Activated CD4-positive, alpha-beta memory T cell treated with anti-CD3 and anti-CD28 coated beads for 36 hours (primary cell): ENCODE data around the gene TEAD4. TPM values are rescaled to one million over a fixed set of nuclear protein-coding genes. Genes with fewer than 3 reads are reported as not detected.

Experiments used
- CTCF ChIA-PET: fragments of 350-600 bp; sonication (Branson Sonifier 250); formaldehyde crosslinking; loops from one replicate; lab custom pipeline; 2021; ENCODE audit warnings: antibody characterized with exemption, inconsistent platforms; lab: Charles Lee
- POLR2A ChIA-PET: fragments of 350-600 bp; sonication (Branson Sonifier 250); formaldehyde crosslinking; loops from one replicate; lab custom pipeline; 2021; ENCODE audit warnings: antibody characterized with exemption; lab: Charles Lee
- DNase-seq: peaks from one replicate; pipeline ENCODE4 v3.0.0-alpha.2; 2020
- H3K27ac Mint-ChIP-seq: one replicate; pipeline ENCODE4 v1.8.0; 2021; ENCODE audit warnings: mixed read lengths
- H3K27me3 Mint-ChIP-seq: one replicate; pipeline ENCODE4 v1.8.0; 2021; ENCODE audit warnings: mixed read lengths
- H3K36me3 Mint-ChIP-seq: one replicate; pipeline ENCODE4 v1.8.0; 2021; ENCODE audit warnings: mixed read lengths
- H3K4me1 Mint-ChIP-seq: one replicate; pipeline ENCODE4 v1.8.0; 2021; ENCODE audit warnings: low read depth, mixed read lengths
- H3K4me3 Mint-ChIP-seq: one replicate; pipeline ENCODE4 v1.8.0; 2021; ENCODE audit warnings: mild to moderate bottlenecking, mixed read lengths
- H3K9me3 Mint-ChIP-seq: one replicate; pipeline ENCODE4 v1.8.0; 2021; ENCODE audit warnings: mixed read lengths
- intact Hi-C: fragments of 100-400 bp; cut with micrococcal nuclease; formaldehyde crosslinking; loops from one replicate; pipeline ENCODE4 v1.15.1; 2023
- total RNA-seq, 2 experiments: library from RNA; stranded (reverse); gene quantifications; one replicate each; pipeline ENCODE4 v1.2.3, GENCODE V29; 2021

TEAD4 gene
- total RNA-seq, 2 experiments from 2014 or later = 3.2 to 3.8 TPM

- Mint-ChIP-seq H3K27ac (no peak overlapping the region), H3K36me3 (no peaks in the 10 kb centered on the region), H3K4me3 (no peak overlapping the region), H3K4me1 (no peaks in the 10 kb centered on the region), H3K9me3 (no peaks in the 10 kb centered on the region), H3K27me3 (no peaks in the 10 kb centered on the region)
- DNase-seq = no peak
- intact Hi-C loops = no loop called here
- ChIA-PET CTCF (interaction anchor here (1.4 kb wide), 1 partner anchor 19 kb away, joined by 3 read pairs; no protein-coding TSS in a partner anchor), POLR2A (no interaction called here)
These were observed 63.8 kb downstream of the TEAD4 start for GRCh38 chr12:3022961-3023360.

- Mint-ChIP-seq H3K27me3 (peaks cover 1% of the 10 kb centered on the region), H3K36me3 (no peaks in the 10 kb centered on the region), H3K4me1 (no peaks in the 10 kb centered on the region), H3K4me3 (no peak overlapping the region), H3K27ac (no peak overlapping the region), H3K9me3 (no peaks in the 10 kb centered on the region)
- DNase-seq = no peak
- intact Hi-C loops = no loop called here
- ChIA-PET POLR2A (no interaction called here), CTCF (no interaction called here)
These were observed 68.9 kb downstream of the TEAD4 start for GRCh38 chr12:3028108-3028507.

GRCh38 chr12:3030821-3031429, 71.7 kb downstream of the TEAD4 start:
- ChIA-PET CTCF (no interaction called here), POLR2A (no interaction called here)
- Mint-ChIP-seq H3K9me3 (no peaks in the 10 kb centered on the region), H3K4me1 (no peaks in the 10 kb centered on the region), H3K4me3 (no peak overlapping the region), H3K36me3 (no peaks in the 10 kb centered on the region), H3K27ac (no peak overlapping the region), H3K27me3 (peaks cover 3% of the 10 kb centered on the region)
- DNase-seq = no peak
- intact Hi-C loops = loop anchor here (5.0 kb wide), 1 partner anchor 184 kb away; no protein-coding TSS in a partner anchor

GRCh38 chr12:3032161-3032560, 73.0 kb downstream of the TEAD4 start:
- H3K9me3 Mint-ChIP-seq = no peaks in the 10 kb centered on the region
- H3K36me3 Mint-ChIP-seq = no peaks in the 10 kb centered on the region
- peaks cover 3% of the 10 kb centered on the region for H3K27me3 Mint-ChIP-seq
- no peaks in the 10 kb centered on the region for H3K4me1 Mint-ChIP-seq
- H3K4me3 Mint-ChIP-seq = no peak overlapping the region
- CTCF ChIA-PET = interaction anchor here (0.6 kb wide), 1 partner anchor 165 kb away, joined by 3 read pairs; no protein-coding TSS in a partner anchor
- no peak for DNase-seq
- intact Hi-C loops = loop anchor here (5.0 kb wide), 1 partner anchor 185 kb away; no protein-coding TSS in a partner anchor
- POLR2A ChIA-PET = no interaction called here
- no peak overlapping the region for H3K27ac Mint-ChIP-seq

- Mint-ChIP-seq H3K36me3 (no peaks in the 10 kb centered on the region), H3K9me3 (no peaks in the 10 kb centered on the region), H3K4me1 (no peaks in the 10 kb centered on the region), H3K27me3 (peaks cover 3% of the 10 kb centered on the region), H3K27ac (no peak overlapping the region), H3K4me3 (no peak overlapping the region)
- intact Hi-C loops = loop anchor here (5.0 kb wide), 1 partner anchor 186 kb away; no protein-coding TSS in a partner anchor
- CTCF ChIA-PET = interaction anchor here (0.6 to 2.6 kb wide), 3 partner anchors 89 to 180 kb away, joined by 3 to 11 read pairs (median 5); no protein-coding TSS in a partner anchor
- POLR2A ChIA-PET = no interaction called here
- DNase-seq = no peak
These were observed 73.8 kb downstream of the TEAD4 start for GRCh38 chr12:3032770-3033538.

- Mint-ChIP-seq H3K27ac (no peak overlapping the region), H3K36me3 (no peaks in the 10 kb centered on the region), H3K4me1 (no peaks in the 10 kb centered on the region), H3K4me3 (no peak overlapping the region), H3K27me3 (peaks cover 3% of the 10 kb centered on the region), H3K9me3 (no peaks in the 10 kb centered on the region)
- ChIA-PET POLR2A (no interaction called here), CTCF (interaction anchor here (2.0 to 2.6 kb wide), 2 partner anchors 89 to 181 kb away, joined by 5 to 11 read pairs; no protein-coding TSS in a partner anchor)
- DNase-seq = no peak
- intact Hi-C loops = loop anchor here (5.0 kb wide), 1 partner anchor 186 kb away; no protein-coding TSS in a partner anchor
These were observed 74.3 kb downstream of the TEAD4 start for GRCh38 chr12:3033539-3033867.

- H3K27me3 Mint-ChIP-seq = peaks cover 3% of the 10 kb centered on the region
These were observed 75.0 kb downstream of the TEAD4 start for GRCh38 chr12:3034067-3034750.

GRCh38 chr12:3035171-3035570, 76.0 kb downstream of the TEAD4 start:
- no peak overlapping the region for H3K4me3 Mint-ChIP-seq
- intact Hi-C loops = no loop called here
- ChIA-PET CTCF (interaction anchor here (1.5 to 2.6 kb wide), 3 partner anchors 10 to 182 kb away, joined by 4 to 11 read pairs (median 5); no protein-coding TSS in a partner anchor), POLR2A (no interaction called here)
- no peaks in the 10 kb centered on the region for H3K4me1 Mint-ChIP-seq
- H3K27me3 Mint-ChIP-seq = peaks cover 3% of the 10 kb centered on the region
- H3K9me3 Mint-ChIP-seq = no peaks in the 10 kb centered on the region
- no peak for DNase-seq
- no peak overlapping the region for H3K27ac Mint-ChIP-seq
- no peaks in the 10 kb centered on the region for H3K36me3 Mint-ChIP-seq

More at GRCh38 chr12:3034067-3034750, 75.0 kb downstream of the TEAD4 start:
- no peak overlapping the region for H3K27ac Mint-ChIP-seq
- intact Hi-C loops = loop anchor here (5.0 kb wide), 1 partner anchor 187 kb away; no protein-coding TSS in a partner anchor
- H3K36me3 Mint-ChIP-seq = no peaks in the 10 kb centered on the region
- peak; percentile 63 for DNase-seq
- no peak overlapping the region for H3K4me3 Mint-ChIP-seq
- H3K4me1 Mint-ChIP-seq = no peaks in the 10 kb centered on the region
- CTCF ChIA-PET = interaction anchor here (1.5 to 2.6 kb wide), 3 partner anchors 11 to 181 kb away, joined by 4 to 11 read pairs (median 5); no protein-coding TSS in a partner anchor
- H3K9me3 Mint-ChIP-seq = no peaks in the 10 kb centered on the region
- POLR2A ChIA-PET = no interaction called here

GRCh38 chr12:3035815-3036702, 76.9 kb downstream of the TEAD4 start:
- peaks cover 2% of the 10 kb centered on the region for H3K27me3 Mint-ChIP-seq
- H3K36me3 Mint-ChIP-seq = no peaks in the 10 kb centered on the region
- DNase-seq = no peak
- H3K9me3 Mint-ChIP-seq = no peaks in the 10 kb centered on the region
- ChIA-PET POLR2A (no interaction called here), CTCF (no interaction called here)
- intact Hi-C loops = no loop called here
- no peak overlapping the region for H3K4me3 Mint-ChIP-seq
- H3K4me1 Mint-ChIP-seq = no peaks in the 10 kb centered on the region
- H3K27ac Mint-ChIP-seq = no peak overlapping the region

- Mint-ChIP-seq H3K9me3 (no peaks in the 10 kb centered on the region), H3K27me3 (peaks cover 7% of the 10 kb centered on the region), H3K4me1 (no peaks in the 10 kb centered on the region), H3K27ac (no peak overlapping the region), H3K36me3 (no peaks in the 10 kb centered on the region), H3K4me3 (no peak overlapping the region)
- CTCF ChIA-PET = no interaction called here
- POLR2A ChIA-PET = no interaction called here
- intact Hi-C loops = no loop called here
- no peak for DNase-seq
These were observed 77.9 kb downstream of the TEAD4 start for GRCh38 chr12:3036901-3037600.

- CTCF ChIA-PET = interaction anchor here (0.7 kb wide), 1 partner anchor 184 kb away, joined by 3 read pairs; no protein-coding TSS in a partner anchor
- no peaks in the 10 kb centered on the region for H3K9me3 Mint-ChIP-seq
These were observed 79.0 kb downstream of the TEAD4 start for GRCh38 chr12:3038166-3038565.

More at GRCh38 chr12:3038166-3038565, 79.0 kb downstream of the TEAD4 start:
- Mint-ChIP-seq H3K27ac (no peak overlapping the region), H3K27me3 (peaks cover 12% of the 10 kb centered on the region), H3K4me1 (no peaks in the 10 kb centered on the region), H3K4me3 (no peak overlapping the region), H3K36me3 (no peaks in the 10 kb centered on the region)
- no peak for DNase-seq
- intact Hi-C loops = no loop called here
- POLR2A ChIA-PET = no interaction called here
